AG10803 (cell line): ENCODE data around the gene TMCC3.

ENCODE experiments used
- DNase-seq: peaks from one replicate; pipeline ENCODE4 v3.0.0; 2010; ENCODE audit warnings: low read depth
- H3K4me3 ChIP-seq: 2 replicates; pipeline ENCODE4 v1.5.1; 2011; ENCODE audit warnings: mild to moderate bottlenecking, low read length, control low read depth
- CTCF ChIP-seq: conservative IDR thresholded peaks from 2 replicates; pipeline ENCODE4 v1.5.1; 2011; ENCODE audit warnings: mild to moderate bottlenecking, low read length, control low read depth, inconsistent platforms

The TMCC3 gene

DNA sequence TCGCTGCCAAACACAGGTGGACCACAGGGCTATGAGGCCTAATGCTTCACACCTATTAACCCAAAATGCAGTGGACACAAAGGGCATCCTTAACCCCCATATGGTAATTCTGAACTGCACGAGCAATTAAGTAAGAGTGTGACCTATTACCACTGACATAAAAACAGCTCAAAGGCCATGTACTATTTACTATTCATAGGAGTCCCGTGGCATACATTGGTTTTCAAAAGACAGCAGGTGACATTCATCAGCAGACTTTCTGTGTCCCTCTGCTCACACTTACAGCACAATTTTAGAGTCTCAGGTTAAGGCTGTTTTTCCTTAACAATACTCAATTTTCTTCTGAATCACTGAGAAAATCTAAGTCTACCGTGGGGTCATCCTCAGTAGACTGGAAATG, 23.1 kb upstream of the TMCC3 start:
- TF ChIP-seq CTCF: no peak
- DNase-seq: no peak
- no peak overlapping the region for H3K4me3 ChIP-seq

- TF ChIP-seq CTCF: no peak
- no peak for DNase-seq
Observed at GRCh38 chr12:94671917-94672316, 21.6 kb upstream of the TMCC3 start.

DNA sequence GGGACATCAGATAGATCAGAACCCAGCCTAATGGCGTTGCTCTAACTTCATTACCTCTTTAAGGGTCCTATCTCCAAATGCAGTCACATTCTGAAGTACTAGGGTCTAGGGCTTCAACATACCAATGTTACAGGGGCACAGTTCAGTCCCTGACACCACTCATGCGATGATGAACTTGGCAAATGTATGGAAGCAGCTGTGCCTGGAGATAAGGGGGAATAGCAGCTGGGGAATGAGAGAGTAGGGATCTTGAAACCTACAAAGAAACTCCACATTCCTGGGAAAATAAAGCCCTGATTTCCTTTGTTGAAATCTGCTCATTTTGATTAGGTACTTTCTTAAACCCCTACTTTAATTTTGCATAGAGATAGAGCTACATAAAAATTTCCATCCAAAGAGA, 20.5 kb upstream of the TMCC3 start:
- H3K4me3 ChIP-seq: no peak overlapping the region
- TF ChIP-seq CTCF: no peak
- no peak for DNase-seq

More at GRCh38 chr12:94671917-94672316, 21.6 kb upstream of the TMCC3 start:
- H3K4me3 ChIP-seq: no peak overlapping the region

- no peak overlapping the region for H3K4me3 ChIP-seq
- no peak for TF ChIP-seq CTCF
- DNase-seq: no peak
Observed at GRCh38 chr12:94670075-94670474, 19.7 kb upstream of the TMCC3 start.

DNA sequence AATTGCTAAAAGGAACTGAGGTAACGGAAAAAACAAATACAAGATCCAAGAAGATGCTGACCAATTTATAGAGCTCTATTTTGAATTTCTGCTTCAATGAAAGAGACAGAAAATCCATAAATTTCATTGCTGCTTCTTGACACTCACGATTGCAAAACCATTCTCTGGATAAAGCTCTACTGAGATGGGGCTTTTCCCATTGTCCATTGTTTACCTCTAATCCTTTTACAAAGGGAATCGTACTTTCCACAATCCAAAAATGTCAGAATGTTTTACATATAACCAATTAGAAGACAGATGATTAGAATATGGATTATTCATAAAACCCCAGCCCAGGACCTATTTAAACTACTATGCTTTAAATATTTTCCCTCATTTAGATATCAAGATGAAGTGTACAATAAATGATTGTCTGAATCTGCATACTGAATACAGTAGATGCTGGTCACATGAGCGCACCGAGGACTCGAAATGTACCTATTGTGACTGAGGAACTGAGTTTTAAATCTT, 16.7 kb upstream of the TMCC3 start:
- no peak overlapping the region for H3K4me3 ChIP-seq
- no peak for TF ChIP-seq CTCF
- DNase-seq: no peak

- TF ChIP-seq CTCF: no peak
- no peak overlapping the region for H3K4me3 ChIP-seq
- DNase-seq: no peak
Observed at GRCh38 chr12:94666158-94666557, 15.8 kb upstream of the TMCC3 start.

- H3K4me3 ChIP-seq: no peak overlapping the region
- no peak for TF ChIP-seq CTCF
- no peak for DNase-seq
Observed at GRCh38 chr12:94663702-94664101, 13.3 kb upstream of the TMCC3 start.
